ENCODE measurements around the gene ADAMTS2.

DNA sequence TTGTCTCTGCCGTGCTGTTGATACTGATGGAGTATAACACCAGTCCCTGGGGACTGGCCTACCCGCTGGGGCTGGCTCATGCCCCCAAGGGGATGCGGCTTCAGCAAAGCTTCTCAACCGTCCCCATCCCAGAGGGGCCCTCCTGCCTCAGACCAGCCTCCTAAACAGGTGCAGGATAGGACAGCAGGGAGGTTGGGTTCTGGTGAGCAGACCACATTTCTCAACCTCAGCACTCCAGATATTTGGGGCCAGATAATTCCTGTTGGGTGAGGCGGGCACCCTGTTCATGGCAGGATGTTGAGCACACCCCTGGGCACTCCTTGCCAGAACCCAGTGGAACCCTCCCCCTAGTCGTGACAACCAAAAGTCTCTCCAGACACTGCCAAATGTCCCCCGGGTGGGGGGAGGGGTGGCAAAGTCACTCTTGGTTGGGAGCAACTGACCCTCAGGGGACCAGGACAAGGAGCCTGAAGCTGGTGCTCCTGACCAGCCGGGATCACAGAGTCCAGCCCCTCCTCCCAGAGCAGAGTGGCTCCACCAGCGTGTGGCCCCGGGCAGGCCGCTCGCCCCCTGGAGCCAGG, 177.3 kb downstream of the ADAMTS2 start:
- TF ChIP-seq, protein P1, sequence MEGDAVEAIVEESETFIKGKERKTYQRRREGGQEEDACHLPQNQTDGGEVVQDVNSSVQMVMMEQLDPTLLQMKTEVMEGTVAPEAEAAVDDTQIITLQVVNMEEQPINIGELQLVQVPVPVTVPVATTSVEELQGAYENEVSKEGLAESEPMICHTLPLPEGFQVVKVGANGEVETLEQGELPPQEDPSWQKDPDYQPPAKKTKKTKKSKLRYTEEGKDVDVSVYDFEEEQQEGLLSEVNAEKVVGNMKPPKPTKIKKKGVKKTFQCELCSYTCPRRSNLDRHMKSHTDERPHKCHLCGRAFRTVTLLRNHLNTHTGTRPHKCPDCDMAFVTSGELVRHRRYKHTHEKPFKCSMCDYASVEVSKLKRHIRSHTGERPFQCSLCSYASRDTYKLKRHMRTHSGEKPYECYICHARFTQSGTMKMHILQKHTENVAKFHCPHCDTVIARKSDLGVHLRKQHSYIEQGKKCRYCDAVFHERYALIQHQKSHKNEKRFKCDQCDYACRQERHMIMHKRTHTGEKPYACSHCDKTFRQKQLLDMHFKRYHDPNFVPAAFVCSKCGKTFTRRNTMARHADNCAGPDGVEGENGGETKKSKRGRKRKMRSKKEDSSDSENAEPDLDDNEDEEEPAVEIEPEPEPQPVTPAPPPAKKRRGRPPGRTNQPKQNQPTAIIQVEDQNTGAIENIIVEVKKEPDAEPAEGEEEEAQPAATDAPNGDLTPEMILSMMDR (conservative IDR thresholded peaks at IDR 0.05; ENCODE audit: low read depth in 2 of 2): no peak
- TF ChIP-seq CREB1 (CRISPR knock-in tag; IDR thresholded peaks at IDR 0.05; ENCODE audit: low read depth) (no peak), POLR2AphosphoS5 (IDR thresholded peaks at IDR 0.05; ENCODE audit: low read depth) (no peak), EZH2 (IDR thresholded peaks at IDR 0.05; ENCODE audit: low read depth, unreplicated experiment) (no peak), EZH2phosphoT487 (IDR thresholded peaks at IDR 0.05; ENCODE audit: unreplicated experiment) (no peak), JUNB (IDR thresholded peaks at IDR 0.05; ENCODE audit: unreplicated experiment) (no peak)
- TF ChIP-seq, protein P2, sequence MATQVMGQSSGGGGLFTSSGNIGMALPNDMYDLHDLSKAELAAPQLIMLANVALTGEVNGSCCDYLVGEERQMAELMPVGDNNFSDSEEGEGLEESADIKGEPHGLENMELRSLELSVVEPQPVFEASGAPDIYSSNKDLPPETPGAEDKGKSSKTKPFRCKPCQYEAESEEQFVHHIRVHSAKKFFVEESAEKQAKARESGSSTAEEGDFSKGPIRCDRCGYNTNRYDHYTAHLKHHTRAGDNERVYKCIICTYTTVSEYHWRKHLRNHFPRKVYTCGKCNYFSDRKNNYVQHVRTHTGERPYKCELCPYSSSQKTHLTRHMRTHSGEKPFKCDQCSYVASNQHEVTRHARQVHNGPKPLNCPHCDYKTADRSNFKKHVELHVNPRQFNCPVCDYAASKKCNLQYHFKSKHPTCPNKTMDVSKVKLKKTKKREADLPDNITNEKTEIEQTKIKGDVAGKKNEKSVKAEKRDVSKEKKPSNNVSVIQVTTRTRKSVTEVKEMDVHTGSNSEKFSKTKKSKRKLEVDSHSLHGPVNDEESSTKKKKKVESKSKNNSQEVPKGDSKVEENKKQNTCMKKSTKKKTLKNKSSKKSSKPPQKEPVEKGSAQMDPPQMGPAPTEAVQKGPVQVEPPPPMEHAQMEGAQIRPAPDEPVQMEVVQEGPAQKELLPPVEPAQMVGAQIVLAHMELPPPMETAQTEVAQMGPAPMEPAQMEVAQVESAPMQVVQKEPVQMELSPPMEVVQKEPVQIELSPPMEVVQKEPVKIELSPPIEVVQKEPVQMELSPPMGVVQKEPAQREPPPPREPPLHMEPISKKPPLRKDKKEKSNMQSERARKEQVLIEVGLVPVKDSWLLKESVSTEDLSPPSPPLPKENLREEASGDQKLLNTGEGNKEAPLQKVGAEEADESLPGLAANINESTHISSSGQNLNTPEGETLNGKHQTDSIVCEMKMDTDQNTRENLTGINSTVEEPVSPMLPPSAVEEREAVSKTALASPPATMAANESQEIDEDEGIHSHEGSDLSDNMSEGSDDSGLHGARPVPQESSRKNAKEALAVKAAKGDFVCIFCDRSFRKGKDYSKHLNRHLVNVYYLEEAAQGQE (IDR thresholded peaks at IDR 0.05; ENCODE audit: unreplicated experiment): no peak

Measured in GM23338 (cell line).